K562 treated with DMSO at 1 percent for 48 hours (cell line): ENCODE results near the gene CDH10. TPM values are rescaled to one million over a fixed set of nuclear protein-coding genes. Genes with fewer than 3 reads are reported as not detected.

Source experiments
- total RNA-seq: library from RNA; unstranded; fragments of 300-600 nt; gene quantifications from 2 replicates; pipeline ENCODE4 v1.2.3, GENCODE V29; 2022; ENCODE audit warnings: low replicate concordance; ENCODE audit errors: extremely low read depth

Gene CDH10
- not detected in 2 replicates for total RNA-seq

GRCh38 chr5:24644761-24645160 lies at the start of gene CDH10:
Gene CDH10, minus strand, starts transcription at chr5:24644978. Its CDS starts 51,488 bp downstream, at chr5:24593490.

